ENCODE data around the gene UBE2L6.
A peak's percentile ranks its signal among the peaks of the same experiment; 100 is the strongest.
"Not testable (repeated sequence)": the region's sequence is repeated elsewhere in the genome, so short reads cannot be mapped to it uniquely, and the experiment has no call there.

Gene UBE2L6

DNA sequence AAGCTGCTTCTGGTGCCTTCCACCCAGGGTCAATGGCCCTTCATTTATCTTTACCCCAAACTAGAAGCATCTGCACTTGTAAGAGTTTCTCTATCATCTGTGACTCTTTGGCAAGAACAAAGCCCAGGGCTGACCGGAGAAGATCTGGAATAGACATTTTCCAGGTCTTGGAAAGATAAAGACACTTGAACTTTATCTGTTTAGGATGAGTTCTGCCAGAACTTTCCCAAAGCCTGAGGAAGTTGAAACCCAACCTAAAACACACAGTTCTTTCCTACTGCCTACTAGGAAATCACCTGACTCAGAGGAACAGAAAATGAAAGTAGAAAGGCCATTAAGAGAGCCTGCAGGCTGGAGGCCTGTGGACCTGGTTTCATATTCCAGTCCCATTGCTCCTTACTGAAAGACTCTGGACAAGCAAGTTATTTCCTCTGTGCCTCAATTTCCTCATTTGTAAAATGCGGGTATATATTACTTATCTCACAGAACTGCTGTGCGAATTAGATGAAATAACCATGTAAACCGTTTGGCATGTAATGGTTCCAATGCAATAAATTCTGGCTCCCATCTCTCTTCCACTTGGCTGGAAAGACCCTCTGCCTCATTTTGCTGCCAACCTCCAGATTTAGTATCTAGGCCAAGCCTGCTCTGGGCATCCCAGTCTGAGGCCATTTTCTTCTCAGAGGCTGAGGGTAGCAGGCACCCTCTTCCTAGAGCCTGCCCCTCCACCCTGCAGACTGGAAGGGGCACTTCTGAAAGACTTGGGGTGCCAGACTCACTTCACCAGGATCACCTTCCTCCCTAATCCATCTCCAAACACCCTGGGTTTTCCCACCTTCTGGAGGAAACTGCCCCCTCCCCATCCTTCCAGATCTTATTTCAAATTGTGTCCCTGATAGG lies 1.2 kb downstream of the UBE2L6 start:
- no peak for DNase-seq

DNA sequence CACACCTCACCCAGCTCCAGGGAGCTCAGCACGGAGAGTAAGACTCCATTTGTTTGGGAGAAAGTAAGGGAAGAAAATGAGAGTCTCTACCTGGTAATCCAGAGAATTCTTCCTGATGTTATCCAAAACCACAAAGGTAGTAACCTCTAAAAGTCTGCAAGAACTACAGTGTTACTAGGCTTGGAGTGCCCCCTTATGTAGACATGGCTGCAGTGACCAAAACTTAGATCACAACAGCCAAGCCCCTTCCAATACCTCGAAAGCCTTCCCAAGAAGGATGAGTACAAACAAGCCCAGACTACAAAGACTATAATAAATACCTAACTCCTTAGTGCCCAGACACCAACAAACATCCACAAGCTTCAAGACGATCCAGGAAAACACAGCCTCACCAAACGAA lies 4.9 kb downstream of the UBE2L6 start:
- no peak for DNase-seq

DNA sequence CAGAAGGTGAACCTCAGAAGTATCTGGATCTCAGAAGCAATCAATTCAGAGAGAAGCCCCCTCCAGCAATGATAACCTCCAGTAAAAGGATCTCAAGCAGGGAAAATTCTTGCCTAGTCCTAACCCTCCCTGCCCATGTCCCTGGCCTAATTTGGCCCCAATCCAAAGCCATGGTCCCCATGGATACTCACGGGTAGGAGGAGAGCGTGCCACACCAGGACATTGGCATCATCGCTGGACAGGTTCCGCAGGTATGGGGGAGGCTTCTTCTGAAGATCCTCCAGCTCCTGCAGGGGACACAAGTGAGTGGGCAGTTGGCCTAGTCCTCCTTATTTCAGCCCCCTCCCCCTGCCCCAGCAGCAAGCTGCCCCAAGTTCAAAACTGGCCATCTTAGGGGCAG lies 7.3 kb downstream of the UBE2L6 start:
- DNase-seq, result no peak

DNA sequence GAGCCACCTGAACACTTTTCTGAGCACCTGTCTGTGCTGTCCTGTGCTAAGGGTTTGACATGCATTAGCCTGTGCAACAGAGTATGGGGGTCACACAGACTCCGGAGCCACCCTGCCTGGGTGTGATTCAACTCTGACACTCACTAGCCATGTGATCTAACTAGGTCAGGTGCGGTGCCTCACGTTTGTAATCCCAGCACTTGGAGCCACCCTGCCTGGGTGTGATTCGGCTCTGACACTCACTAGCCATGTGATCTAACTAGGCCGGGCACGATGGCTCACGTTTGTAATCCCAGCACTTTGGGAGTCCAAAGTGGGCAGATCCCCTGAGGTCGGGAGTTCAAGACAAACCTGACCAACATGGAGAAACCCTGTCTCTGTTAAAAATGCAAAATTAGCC lies 11.4 kb downstream of the UBE2L6 start:
- no peak for DNase-seq

DNA sequence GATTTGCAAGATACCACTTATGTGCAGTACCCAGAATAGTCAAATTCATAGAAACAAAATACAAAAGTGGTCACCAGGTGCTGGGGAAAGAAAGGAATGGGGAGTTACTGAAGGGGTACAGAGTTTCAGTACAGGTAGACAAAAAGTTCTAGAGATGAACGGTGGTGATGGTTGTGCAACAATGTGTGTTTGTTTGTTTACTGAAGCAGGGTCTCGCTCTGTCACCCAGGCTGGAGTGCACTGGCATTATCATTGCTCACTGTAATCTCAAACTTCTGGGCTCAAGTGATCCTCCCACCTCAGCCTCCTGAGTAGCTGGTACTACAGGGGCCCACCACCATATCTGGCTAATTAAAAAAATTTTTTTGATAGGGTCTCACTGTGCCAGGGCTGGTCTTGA lies 12.1 kb downstream of the UBE2L6 start:
- DNase-seq, result no peak

DNA sequence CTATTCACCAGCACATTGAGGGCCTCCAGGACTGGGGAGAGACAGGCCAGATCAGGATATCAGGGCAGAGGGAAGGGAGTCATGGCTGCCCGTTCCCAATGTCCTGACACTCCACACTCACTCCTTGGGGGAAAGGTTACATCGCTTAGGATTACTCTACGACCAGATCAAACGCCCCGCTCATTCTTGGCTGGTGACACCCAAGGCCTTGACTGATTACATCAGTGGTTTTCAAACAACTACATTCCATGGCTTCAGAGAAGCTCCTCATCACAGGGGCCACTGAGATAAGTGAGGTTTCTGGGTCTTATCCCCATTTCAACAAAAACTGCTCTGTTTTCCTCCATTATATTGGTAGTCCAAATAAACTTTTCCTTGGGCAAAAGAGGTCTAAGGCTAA lies 15.0 kb downstream of the UBE2L6 start:
- no peak for DNase-seq

DNA sequence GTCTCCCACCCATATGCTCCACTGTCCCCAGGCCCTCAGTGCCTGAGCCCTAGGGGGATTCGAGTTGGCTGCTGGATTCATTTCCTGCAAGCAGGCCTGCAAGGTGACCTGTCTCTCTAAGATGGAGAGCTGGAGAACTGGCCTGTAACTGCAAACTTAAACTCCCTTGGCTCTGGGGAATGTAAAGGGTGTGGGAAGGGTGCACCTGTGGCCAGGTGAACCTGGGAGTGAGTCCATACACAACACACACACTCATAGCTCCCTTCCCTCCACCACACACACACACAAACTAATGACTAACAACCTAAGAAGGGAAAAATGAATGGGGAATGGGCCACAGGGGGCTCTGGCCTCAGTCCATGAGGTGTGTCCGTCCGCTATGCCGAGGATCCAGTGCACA lies 15.5 kb downstream of the UBE2L6 start:
- no peak for DNase-seq

DNA sequence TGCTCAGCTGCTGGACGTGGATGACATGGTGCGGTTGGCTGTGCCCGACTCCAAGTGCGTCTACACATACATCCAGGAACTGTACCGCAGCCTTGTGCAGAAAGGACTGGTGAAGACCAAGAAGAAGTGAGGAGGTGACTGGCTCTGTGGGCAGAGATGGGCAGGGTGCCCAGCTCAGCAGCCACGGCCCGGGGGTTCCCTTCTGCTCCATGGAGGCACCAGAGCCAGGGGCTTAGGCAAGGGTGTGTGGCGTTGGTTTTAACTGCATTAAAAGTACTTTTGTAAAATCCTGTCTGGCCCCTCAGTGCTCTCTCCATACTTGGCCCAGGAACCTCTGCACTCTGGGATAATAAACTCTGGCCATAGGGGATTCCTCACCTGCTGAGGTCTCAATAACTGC lies 17.5 kb downstream of the UBE2L6 start:
- DNase-seq, result no peak

DNA sequence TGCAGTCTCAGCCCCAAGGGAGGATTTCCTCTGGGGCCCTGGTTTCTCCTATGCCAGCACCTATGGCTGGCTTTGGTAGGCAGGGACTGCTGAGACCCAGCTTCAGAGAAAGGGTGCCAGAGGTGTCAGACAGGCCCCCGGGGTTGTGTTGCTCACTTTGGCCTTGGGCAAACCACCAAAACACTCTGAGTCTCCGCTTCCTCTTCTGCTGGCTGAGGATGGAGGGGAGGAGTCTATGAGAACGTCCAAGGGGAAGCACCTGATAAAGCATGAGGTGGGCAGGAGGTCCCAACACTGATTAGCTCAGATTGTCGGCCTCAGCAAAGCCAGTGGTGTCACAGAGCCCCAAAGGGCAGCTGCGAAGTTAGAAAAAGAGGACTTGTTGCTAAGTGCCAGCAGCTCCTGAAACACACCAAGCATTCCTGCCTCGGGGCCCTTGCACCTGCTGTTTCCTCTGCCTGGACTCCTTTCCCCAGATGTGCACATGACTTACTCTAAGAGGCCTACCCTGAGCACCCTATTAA lies 19.6 kb downstream of the UBE2L6 start:
- DNase-seq, result no peak

DNA sequence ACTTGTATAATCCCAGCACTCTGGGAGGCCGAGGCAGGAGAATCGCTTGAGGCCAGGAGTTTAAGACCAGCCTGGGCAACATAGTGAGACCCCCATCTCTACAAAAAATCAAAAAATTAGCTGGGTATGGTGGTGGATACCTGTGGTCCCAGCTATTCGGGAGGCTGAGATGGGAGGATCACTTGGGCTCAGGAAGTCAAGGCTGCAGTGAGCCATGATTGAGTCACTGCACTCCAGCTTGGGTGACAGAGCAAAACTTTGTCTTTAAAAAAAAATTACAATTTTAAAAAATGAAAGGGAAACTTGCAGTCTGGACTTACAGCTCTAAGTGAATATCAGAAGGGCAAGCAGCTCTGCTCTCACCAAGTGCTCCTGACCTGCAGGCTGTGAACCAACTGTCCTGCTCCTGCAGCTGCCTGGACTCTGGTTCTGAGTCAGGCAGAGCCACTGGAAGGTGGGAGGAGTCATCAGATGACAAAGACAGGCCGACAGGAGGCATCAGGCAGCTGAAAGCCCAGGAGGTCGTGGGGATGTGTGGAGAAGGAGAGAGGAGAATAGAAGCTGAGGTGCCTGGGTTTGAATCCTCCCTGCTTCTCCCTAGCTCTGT lies 20.5 kb downstream of the UBE2L6 start:
- DNase-seq, result no peak

DNA sequence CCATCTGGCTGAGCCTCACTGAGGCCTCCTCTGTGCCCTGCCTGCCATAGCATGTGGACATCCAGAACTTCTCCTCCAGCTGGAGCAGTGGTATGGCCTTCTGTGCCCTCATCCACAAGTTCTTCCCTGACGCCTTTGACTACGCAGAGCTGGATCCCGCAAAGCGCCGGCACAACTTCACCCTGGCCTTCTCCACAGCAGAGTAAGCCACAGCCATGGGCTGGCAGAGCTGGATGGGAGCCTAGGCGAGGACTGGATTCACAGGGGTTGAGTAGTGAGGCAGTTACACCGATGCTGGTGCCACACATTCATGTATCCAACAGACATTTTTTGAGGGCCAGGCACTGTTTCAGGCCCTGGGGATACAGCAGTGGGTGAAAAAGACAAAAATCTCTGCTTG lies 21.0 kb downstream of the UBE2L6 start:
- no peak for DNase-seq

DNA sequence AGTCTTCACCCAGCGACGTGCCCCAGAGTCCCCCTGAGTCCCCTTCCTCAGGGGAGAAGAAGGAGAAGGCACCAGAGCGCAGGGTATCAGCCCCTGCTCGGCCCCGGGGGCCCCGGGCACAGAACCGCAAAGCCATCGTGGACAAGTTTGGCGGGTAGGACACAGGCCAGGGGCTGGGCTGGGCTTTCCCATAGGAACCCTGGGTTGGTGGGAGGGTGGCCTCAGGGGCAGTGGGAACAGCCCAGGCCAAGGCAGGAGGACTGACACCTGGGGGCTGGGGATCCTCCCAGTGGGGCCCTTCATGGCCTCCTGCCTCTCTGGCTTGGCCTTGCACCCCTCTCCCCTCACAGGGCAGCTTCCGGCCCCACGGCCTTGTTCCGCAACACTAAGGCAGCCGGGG lies 21.6 kb downstream of the UBE2L6 start:
- DNase-seq, result no peak

DNA sequence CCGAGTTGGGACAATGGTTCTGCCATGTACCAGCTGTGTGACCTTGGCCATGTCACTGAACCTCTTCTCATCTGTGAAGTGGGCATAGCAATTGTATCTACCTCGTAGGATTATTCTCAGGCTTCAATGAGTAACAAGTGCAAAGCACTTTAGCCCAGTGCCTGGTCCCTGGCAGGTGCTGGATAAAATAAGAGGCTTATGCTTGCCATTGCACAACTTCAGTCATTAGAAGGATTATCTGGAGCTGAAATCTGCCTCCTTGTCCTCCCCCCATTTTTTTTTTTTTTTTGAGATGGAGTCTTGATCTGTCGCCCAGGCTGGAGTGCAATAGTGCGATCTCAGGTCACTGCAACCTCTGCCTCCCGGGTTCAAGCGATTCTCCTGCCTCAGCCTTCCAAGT lies 22.9 kb downstream of the UBE2L6 start:
- DNase-seq, result no peak

DNA sequence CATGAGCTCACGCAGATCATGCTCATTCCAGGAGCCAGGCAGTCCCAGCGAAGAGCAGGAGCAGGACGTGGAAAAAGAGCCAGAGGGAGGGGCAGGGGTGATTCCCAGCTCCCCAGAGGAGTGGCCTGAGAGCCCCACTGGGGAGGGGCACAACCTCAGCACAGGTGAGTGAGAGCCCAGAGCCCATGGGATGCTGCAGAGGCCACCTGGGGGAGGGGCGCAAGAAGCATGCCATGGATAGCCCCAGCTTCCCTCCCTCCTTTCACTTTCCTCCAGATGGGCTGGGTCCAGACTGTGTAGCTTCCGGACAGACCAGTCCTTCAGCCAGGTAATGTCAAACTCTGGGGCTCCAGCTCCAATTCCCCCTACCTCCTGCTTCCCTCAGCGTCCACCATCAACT lies 23.9 kb downstream of the UBE2L6 start:
- no peak for DNase-seq

DNA sequence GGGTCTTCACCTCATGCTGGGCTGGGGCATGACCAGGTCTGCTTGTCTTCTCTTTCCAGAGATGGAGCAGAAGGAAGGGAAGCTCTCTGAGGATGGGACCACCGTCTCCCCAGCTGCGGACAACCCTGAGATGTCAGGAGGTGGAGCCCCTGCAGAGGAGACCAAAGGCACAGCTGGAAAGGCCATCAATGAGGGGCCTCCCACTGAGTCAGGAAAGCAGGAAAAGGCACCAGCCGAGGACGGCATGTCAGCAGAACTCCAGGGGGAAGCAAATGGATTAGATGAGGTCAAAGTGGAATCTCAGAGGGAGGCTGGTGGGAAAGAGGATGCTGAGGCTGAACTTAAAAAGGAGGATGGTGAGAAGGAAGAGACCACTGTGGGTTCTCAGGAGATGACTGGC lies 24.9 kb downstream of the UBE2L6 start:
- DNase-seq, result no peak

DNA sequence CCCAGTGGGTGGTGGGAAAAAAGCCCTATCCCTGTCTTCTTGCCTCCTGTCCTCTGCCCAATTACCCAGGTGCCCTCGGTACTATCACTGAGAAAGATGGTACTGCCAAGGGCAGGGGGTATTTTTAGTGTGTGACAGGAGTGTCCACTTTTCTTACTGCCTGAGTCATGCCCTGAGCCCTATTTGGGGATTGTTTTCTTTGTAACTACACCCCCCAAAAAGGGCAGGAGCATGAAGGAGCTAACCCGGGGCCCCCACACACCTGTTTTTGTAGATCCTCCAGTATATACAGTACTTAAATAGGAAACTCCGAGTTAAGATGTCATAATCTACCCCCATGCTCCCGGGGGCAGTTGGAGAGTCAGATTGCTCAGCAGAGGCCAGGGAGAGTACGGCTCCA lies 26.3 kb downstream of the UBE2L6 start:
- no peak for DNase-seq

DNA sequence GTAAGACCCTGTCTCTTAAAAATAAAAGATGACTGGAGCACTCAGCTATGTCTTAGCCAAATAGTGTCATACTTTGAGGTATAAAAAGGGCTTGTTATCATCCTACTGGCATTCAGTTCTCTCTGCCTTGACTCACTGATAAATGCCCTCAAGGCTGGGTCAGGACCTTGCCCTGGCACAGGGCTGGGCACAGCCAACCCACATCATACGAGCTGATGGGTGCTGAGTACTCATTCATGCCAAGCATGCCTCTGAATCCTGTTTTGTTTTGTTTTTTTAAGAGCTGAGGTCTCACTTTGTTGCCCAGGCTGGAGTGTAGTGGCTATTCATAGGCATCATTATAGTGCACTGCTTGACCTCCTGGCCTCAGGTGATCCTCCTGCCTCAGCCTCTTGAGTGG lies 28.1 kb downstream of the UBE2L6 start:
- DNase-seq, result no peak

DNA sequence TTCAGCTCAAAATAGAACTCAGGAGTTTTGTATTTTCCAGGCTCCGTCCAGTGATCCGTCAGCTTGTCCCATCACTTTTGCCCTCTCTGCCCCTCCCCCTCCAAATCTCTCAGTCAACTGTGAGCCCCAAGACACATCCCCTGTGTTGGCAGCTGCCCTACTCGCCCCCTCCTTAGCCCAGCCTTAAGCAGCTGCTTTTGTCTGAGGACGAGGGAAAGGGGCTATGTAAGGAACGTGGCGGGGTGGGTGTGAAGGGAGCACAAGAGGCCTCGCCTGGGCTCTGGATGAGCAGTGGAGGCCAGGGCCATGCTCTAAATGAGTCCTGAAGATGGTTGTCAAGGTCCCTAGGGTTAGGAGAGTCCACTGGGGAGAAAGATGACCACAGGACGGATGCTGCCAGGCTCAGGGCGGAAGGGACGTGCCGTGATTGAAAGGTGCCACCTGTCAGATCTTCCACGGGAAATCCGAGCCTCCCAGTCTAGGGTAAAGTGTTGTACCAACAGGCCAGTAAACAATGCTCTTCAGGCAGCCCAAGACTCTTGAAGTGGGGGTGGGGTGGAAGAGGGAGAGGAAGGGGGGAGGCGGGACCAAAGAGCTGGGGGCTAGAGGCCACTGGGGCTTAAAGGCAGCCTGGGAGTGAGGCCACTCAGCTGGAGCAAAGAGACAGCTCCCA lies 30.4 kb downstream of the UBE2L6 start, which contains the start of gene SMTNL1:
Gene SMTNL1, plus strand, starts transcription at position 649 of the 673 bp plus-strand sequence. CDS start 5,048 bp downstream, outside the sequence.
- DNase-seq, result no peak

DNA sequence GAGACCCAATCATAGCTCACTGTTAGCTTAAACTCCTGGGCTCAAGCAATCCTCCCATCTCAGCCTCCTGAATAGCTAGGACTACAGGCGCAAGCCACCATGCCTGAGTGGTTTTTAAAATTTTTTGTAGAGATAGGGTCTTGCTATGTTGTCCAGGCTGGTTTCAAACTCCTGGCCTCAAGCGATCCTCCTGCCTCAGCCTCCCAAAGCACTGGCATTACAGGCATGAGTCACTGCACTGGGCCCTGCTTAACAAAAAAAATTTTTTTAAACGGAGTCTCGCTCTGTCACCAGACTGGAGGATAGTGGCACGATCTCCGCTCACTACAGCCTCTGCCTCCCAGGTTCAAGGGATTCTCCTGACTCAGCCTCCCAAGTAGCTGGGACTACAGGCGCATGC lies 33.0 kb downstream of the UBE2L6 start:
- not testable (repeated sequence) for DNase-seq

DNA sequence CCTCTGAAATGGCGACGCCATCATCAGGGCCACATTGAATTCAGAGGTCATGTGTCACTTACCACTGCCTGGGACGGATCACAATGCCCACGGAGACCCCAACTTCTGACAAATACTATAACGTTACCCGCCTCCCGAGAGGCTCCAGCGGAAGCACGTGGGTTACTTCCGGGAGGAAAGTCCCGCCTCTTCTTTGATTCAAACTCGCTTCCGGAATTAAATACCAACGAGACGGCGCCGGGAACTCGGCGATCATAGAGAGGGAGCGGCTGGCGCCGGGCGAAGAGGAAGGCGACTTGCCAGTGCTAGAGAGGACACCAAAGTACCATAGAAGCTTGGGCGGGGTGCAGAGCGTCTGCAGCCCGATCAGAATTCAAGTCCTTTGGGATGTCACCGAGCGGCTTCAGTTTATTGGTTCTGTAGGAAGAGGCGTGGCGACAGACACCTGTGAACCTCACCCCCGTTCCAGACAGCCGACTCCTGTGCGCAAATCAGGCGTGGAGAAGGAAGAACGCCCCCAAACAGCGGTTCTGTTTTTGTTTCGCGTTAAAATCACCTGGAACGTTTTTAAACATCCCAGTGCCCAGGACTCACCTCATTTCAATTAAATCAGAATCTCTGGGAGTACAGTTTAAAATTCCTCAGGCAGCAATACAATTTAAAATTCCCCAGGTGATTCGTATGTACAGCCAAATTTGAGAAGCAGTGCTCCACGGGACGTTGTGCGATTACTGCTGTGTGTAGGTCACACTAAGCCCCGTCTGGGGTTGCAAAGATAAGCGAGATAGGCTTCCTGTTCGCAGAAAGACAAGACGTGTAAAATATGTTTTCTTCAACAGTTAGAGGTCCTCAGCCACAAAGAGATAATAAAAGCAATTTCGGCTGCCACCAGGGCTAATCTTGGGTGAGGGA lies 36.6 kb downstream of the UBE2L6 start, which contains the start of gene TIMM10:
Gene TIMM10, minus strand, starts transcription at position 159 of the 912 bp plus-strand sequence. CDS start 565 bp downstream, outside the sequence.
- peak; percentile 95 for DNase-seq

DNA sequence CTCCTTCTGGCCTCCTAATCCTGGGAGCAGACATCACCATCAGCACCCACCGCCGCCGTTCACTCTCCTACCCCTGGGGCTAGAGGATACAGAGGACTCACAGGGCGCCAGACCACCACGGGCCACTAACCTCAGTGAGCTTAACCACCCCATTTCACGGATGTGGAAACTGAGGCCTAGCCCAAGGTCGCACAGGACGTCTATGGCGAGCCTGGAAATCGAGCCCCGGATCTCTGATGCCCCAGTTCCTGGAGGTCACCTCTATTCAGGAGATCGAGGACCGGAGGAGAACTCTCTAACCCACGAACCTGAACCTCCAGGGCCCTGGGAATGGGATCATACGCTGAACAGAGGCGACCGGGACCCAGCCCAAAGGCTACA lies 37.3 kb downstream of the UBE2L6 start:
- no peak for DNase-seq

DNA sequence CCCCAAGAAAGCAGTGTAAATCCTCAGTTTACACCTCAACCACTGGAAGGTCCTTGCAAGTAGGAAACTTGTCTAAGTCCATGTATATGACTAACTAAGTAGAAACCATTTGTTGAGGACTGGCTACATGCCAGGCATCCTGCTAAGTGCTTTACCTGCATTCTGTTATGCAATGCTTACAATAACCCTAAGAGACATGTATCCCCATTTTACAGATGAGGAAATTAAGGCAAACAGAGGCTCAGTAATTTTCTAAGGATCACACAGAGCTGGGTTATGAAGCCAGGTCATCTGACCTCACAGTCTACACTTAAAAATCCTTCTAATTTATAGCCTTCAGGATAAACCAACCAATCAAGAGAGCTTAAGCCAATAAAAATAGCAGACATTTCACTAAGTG lies 38.5 kb downstream of the UBE2L6 start:
- no peak for DNase-seq

Data from NCI-H1436 treated with DMSO at 0.1 percent for 48 hours (cell line).